ENCODE results near the gene CLDN14.

CLDN14 gene

DNA sequence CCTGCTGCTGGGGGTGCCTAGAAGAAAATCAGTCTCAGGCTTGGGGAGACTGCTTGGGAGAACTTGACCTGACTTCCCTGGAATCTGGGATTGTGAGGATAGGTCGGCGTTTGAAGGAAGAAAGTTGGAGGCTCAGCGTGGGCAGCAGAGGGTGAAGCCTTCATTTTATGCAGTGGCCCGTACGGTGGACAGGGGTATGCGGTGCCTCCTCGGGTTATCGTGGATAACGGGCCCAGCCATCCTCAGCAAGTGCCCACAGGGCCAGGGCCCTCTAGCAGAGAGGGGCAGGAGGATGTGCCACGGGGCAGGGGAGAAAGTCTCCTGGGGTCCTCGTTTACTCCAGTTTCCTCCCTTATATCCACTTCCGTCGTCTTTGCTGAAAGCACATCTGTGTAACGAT lies 60.7 kb downstream of the CLDN14 start:
- DNase-seq (ENCODE audit: extremely low read depth, insufficient read length): no peak
- Histone ChIP-seq H3K4me3 (replicated peaks; ENCODE audit: low read depth, low read length) (no peak overlapping the region), H3K27me3 (replicated peaks; ENCODE audit: control insufficient read depth, insufficient read depth, low read length) (no peaks in the 10 kb centered on the region), H3K36me3 (ENCODE audit: control insufficient read depth, insufficient read depth, low read length) (peaks cover 2% of the 10 kb centered on the region)
- TF ChIP-seq, protein P1, sequence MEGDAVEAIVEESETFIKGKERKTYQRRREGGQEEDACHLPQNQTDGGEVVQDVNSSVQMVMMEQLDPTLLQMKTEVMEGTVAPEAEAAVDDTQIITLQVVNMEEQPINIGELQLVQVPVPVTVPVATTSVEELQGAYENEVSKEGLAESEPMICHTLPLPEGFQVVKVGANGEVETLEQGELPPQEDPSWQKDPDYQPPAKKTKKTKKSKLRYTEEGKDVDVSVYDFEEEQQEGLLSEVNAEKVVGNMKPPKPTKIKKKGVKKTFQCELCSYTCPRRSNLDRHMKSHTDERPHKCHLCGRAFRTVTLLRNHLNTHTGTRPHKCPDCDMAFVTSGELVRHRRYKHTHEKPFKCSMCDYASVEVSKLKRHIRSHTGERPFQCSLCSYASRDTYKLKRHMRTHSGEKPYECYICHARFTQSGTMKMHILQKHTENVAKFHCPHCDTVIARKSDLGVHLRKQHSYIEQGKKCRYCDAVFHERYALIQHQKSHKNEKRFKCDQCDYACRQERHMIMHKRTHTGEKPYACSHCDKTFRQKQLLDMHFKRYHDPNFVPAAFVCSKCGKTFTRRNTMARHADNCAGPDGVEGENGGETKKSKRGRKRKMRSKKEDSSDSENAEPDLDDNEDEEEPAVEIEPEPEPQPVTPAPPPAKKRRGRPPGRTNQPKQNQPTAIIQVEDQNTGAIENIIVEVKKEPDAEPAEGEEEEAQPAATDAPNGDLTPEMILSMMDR (IDR thresholded peaks at IDR 0.05; ENCODE audit: insufficient read depth, low read length, poor library complexity, severe bottlenecking): no peak

DNA sequence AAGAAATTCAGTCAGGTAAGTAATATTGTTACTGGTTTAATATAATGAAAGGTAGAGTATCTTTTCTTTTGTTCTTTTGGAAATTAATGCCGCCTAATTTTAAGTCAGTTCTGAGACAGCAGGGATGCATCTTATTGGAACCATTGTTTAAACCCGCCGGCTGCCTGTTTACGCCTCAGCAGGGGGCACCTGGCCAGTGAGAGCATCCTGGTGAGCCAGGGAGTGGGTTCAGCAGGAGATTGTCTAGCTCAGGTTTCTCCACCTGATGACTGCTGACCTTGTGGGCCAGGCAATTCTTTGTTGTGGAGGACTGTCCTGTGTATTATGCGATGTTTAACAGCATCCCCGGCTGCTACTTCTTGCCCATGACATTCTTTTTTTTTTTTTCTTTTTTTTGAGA lies 64.5 kb downstream of the CLDN14 start:
- TF ChIP-seq, protein P1 (IDR thresholded peaks at IDR 0.05; ENCODE audit: insufficient read depth, low read length, poor library complexity, severe bottlenecking): no peak
- H3K4me3 ChIP-seq (replicated peaks; ENCODE audit: low read depth, low read length): no peak overlapping the region
- DNase-seq (ENCODE audit: extremely low read depth, insufficient read length): no peak
- H3K36me3 ChIP-seq (ENCODE audit: control insufficient read depth, insufficient read depth, low read length): peaks cover 14% of the 10 kb centered on the region
- no peaks in the 10 kb centered on the region for H3K27me3 ChIP-seq (replicated peaks; ENCODE audit: control insufficient read depth, insufficient read depth, low read length)

- Histone ChIP-seq H3K4me3 (replicated peaks; ENCODE audit: low read depth, low read length) (no peak overlapping the region), H3K27me3 (replicated peaks; ENCODE audit: control insufficient read depth, insufficient read depth, low read length) (no peaks in the 10 kb centered on the region), H3K36me3 (ENCODE audit: control insufficient read depth, insufficient read depth, low read length) (peaks cover 14% of the 10 kb centered on the region)
- DNase-seq (ENCODE audit: extremely low read depth, insufficient read length): no peak
- TF ChIP-seq, protein P1 (IDR thresholded peaks at IDR 0.05; ENCODE audit: insufficient read depth, low read length, poor library complexity, severe bottlenecking): no peak
Observed at GRCh38 chr21:36412916-36413315, 67.0 kb downstream of the CLDN14 start.

DNA sequence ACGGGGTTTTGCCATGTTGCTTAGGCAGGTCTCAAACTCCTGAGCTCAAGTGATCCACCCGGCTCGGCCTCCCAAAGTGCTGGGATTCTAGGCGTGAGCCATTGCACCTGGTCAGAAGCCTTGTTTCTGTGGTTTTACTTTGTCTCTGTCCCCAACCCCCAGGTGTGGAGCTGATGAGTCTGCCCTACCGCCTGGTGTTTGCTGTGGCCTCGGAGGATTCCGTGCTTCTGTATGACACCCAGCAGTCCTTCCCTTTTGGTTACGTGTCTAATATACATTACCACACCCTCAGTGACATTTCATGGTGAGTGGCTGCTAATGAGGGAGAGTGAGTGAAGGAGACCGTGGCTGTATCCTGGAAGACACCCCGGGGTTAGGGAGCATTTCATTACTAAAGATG lies 68.6 kb downstream of the CLDN14 start:
- Histone ChIP-seq H3K36me3 (ENCODE audit: control insufficient read depth, insufficient read depth, low read length) (peaks cover 14% of the 10 kb centered on the region), H3K4me3 (replicated peaks; ENCODE audit: low read depth, low read length) (no peak overlapping the region), H3K27me3 (replicated peaks; ENCODE audit: control insufficient read depth, insufficient read depth, low read length) (no peaks in the 10 kb centered on the region)
- DNase-seq (ENCODE audit: extremely low read depth, insufficient read length): no peak
- TF ChIP-seq, protein P1 (IDR thresholded peaks at IDR 0.05; ENCODE audit: insufficient read depth, low read length, poor library complexity, severe bottlenecking): no peak
